Transverse colon (tissue), 4 donors: Measurements from ENCODE around the gene DNAH8. TPM values are rescaled to one million over a fixed set of nuclear protein-coding genes. Genes with fewer than 3 reads are reported as not detected.

Experiments
- DNase-seq: peaks from one replicate; pipeline ENCODE4 v3.0.0-alpha.2; 2019
- H3K27ac ChIP-seq, 4 donors: fragments of 200-600 bp; sonication (generic); 2 replicates each; pipeline ENCODE4 v1.5.1; 2016 to 2018; ENCODE audit warnings: inconsistent platforms in 4 of 4
- H3K27me3 ChIP-seq: fragments of 200-600 bp; sonication (generic); 2 replicates; pipeline ENCODE4 v1.5.1; 2017; ENCODE audit warnings: inconsistent platforms
- H3K36me3 ChIP-seq, 4 donors: fragments of 200-600 bp; sonication (generic); 2 replicates each; pipeline ENCODE4 v1.5.1; 2017 to 2019; ENCODE audit warnings: inconsistent platforms in 4 of 4
- H3K4me1 ChIP-seq, 4 donors: fragments of 200-600 bp; sonication (generic); 2 replicates each; pipeline ENCODE4 v1.5.1; 2017 to 2020; ENCODE audit warnings: inconsistent platforms in 4 of 4
- H3K4me3 ChIP-seq, 4 donors: fragments of 200-600 bp; sonication (generic); 1 replicate in 1 of 4; 2 replicates in 3 of 4; pipeline versions ENCODE4 v1.5.1 to v1.6.1; 2017 to 2019; ENCODE audit warnings: inconsistent platforms in 4 of 4
- H3K9me3 ChIP-seq, 2 donors: fragments of 200-600 bp; sonication (generic); 2 replicates each; pipeline ENCODE4 v1.5.1; 2017 to 2019; ENCODE audit warnings: inconsistent platforms in 2 of 2
- EP300 ChIP-seq: sonication (generic); formaldehyde crosslinking; IDR thresholded peaks from one replicate; pipeline ENCODE4 v1.6.1; 2017; ENCODE audit warnings: antibody characterized with exemption, low read depth
- POLR2A ChIP-seq: fragments of 450-650 bp; IDR thresholded peaks from one replicate; pipeline ENCODE4 v1.6.1; 2016; ENCODE audit warnings: antibody characterized with exemption, mild to moderate bottlenecking, moderate library complexity
- POLR2AphosphoS5 ChIP-seq, 3 donors: sonication (generic); formaldehyde crosslinking; IDR thresholded peaks; one replicate each; pipeline ENCODE4 v1.6.1; 2016; ENCODE audit warnings: antibody characterized with exemption in 3 of 3
- WGBS, 2 donors: methylation state at CpG; one replicate each; pipeline ENCODE4 v1.1.5; 2018; ENCODE audit warnings: low coverage in 1 of 2; 5-methylcytosine and 5-hydroxymethylcytosine counted together
- in situ Hi-C, 4 donors: fragments of 200-750 bp; cut with MboI; loops; one replicate each; pipeline versions ENCODE4 v1.15.0 to v1.15.1; 2017; ENCODE audit warnings: low sequenced_read_pairs in 3 of 4, low pct_ligation_motif_present in 1 of 4, low pct_unique_long_range_greater_than_20kb in 1 of 4
- intact Hi-C: fragments of 100-400 bp; cut with DNase I; formaldehyde crosslinking; loops from one replicate; pipeline ENCODE4 v1.15.1; 2023; ENCODE audit warnings: low total_unique reads
- total RNA-seq, 4 donors: library from RNA; depleted of rRNA; stranded (reverse); fragments of >200 nt; gene quantifications; one replicate each; pipeline ENCODE4 v1.1.0, GENCODE V29; 2016
- TF ChIP-seq, protein P1 (sequence below), 5 experiments: fragments of 200-600 bp in 3 of 5; fragments of 450-650 bp in 2 of 5; sonication (generic) in 3 of 5; IDR thresholded peaks; 1 replicate in 2 of 5; 2 replicates in 3 of 5; pipeline ENCODE4 v1.5.1; 2016 to 2017; ENCODE audit warnings: antibody characterized with exemption in 5 of 5, inconsistent platforms in 3 of 5, mild to moderate bottlenecking in 2 of 5, moderate library complexity in 1 of 5

The DNAH8 gene
- total RNA-seq, 4 donors from 2014 or later, result 0.16 TPM; not detected in 3

DNA sequence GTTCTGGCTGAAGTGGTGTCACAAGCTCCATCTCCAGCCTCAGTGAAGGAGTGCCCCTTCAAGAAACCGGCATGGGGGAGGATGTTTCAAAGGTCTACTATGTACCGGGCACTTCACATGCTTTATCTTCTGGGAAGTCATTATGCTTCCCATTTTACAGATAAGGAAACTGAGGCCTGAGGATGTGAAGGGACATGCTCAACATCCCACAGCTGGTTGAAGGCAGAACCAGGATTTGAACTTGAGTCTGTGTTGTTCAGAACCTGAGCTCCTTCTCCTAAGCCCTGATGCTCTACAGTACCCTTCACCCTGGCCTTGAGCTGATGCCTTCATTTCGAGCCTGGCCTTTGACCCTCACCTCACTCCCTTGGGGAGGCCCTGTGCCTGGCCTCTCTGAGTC is 346.5 kb downstream of the DNAH8 start:
- WGBS, 2 donors, result 56% methylated on average over 3 of the region's 3 CpGs; no CpG with 5 or more reads in 1 of the 2 donors
- intact Hi-C loops, result no loop called here

DNA sequence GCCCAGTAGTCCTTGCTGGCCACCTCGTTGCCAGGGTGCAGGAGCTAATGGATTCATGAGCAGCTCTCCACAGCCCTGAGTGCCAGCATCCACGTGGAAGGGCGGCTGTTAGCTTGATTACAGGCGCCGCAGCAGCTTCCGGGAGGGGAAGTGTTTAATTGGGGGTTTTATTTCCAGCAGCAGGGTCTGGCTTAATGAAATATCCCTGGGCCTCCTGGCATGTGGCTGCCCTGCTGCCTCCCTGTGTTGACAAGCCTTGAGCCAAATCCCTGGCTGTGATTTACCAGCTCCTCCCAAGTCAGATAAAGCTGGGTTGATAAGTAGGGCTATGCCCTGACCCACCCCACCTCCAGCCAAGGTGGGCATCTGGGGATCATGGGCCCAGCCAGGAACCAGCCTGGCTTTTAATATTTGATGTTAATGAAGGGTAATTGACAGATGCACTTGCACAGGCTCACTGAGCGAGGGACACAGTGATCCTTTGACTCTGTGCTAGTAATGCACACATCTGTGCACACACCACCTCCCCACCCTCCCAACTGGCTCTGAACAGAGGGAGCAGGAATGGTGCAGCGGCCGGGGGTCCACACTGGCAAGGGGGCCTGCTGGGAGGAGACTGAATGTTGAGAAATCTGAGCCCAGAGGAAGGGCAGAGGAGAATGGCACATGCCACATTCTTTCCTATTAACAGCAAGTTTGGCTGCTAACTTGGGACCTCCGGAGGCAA is 347.1 kb downstream of the DNAH8 start:
- H3K36me3 ChIP-seq, result no peaks in the 10 kb centered on the region
- H3K4me3 ChIP-seq, result no peak overlapping the region
- WGBS, 2 donors, result 49 to 60% methylated on average over 1 to 9 of the region's 10 CpGs
- no peak for DNase-seq
- peaks cover 0 to 3% (median 1%) of the 10 kb centered on the region in 4 donors for H3K4me1 ChIP-seq
- no peak overlapping the region for H3K27ac ChIP-seq
- intact Hi-C loops (no loop called here), in situ Hi-C loops (no loop called here)
- H3K27me3 ChIP-seq, result peaks cover 7% of the 10 kb centered on the region
- TF ChIP-seq POLR2AphosphoS5 (IDR thresholded peaks at IDR 0.05) (no peak), EP300 (no peak), POLR2A (no peak)
- TF ChIP-seq, protein P1, sequence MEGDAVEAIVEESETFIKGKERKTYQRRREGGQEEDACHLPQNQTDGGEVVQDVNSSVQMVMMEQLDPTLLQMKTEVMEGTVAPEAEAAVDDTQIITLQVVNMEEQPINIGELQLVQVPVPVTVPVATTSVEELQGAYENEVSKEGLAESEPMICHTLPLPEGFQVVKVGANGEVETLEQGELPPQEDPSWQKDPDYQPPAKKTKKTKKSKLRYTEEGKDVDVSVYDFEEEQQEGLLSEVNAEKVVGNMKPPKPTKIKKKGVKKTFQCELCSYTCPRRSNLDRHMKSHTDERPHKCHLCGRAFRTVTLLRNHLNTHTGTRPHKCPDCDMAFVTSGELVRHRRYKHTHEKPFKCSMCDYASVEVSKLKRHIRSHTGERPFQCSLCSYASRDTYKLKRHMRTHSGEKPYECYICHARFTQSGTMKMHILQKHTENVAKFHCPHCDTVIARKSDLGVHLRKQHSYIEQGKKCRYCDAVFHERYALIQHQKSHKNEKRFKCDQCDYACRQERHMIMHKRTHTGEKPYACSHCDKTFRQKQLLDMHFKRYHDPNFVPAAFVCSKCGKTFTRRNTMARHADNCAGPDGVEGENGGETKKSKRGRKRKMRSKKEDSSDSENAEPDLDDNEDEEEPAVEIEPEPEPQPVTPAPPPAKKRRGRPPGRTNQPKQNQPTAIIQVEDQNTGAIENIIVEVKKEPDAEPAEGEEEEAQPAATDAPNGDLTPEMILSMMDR (IDR thresholded peaks at IDR 0.05), result no peak
- no peaks in the 10 kb centered on the region for H3K9me3 ChIP-seq

More for the DNA sequence above, 346.5 kb downstream of the DNAH8 start:
- H3K9me3 ChIP-seq, result no peaks in the 10 kb centered on the region
- no peak for DNase-seq
- peaks cover 0 to 3% (median 1%) of the 10 kb centered on the region in 4 donors for H3K4me1 ChIP-seq
- H3K4me3 ChIP-seq, result no peak overlapping the region
- in situ Hi-C loops, result no loop called here
- peaks cover 7% of the 10 kb centered on the region for H3K27me3 ChIP-seq
- H3K36me3 ChIP-seq, result no peaks in the 10 kb centered on the region
- H3K27ac ChIP-seq, result no peak overlapping the region
- TF ChIP-seq, protein P1 (IDR thresholded peaks at IDR 0.05), result no peak
- TF ChIP-seq POLR2A, result no peak
- TF ChIP-seq POLR2AphosphoS5 (IDR thresholded peaks at IDR 0.05), result no peak
- TF ChIP-seq EP300, result no peak

DNA sequence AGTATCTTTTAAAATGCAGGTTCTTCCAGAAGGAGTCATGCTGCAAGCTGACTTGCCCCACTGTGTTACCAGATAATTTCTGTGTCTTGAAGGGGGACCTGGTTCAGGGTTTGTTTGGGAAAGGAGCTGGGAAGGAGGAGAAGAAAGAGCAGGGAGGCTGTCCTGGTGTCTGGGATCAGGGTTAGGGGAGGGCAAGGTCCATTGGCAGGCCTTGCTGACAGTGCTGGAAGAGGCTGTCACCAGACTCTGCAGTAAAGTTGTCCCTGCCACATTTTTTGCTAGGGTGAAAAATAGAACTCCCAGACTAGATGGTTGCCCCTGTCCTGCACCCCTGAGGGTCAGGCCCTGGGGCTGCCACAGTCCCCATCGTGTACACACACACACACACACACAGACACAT is 348.4 kb downstream of the DNAH8 start:
- Histone ChIP-seq H3K9me3 (no peaks in the 10 kb centered on the region), H3K4me3 (no peak overlapping the region), H3K27me3 (peaks cover 7% of the 10 kb centered on the region), H3K36me3 (no peaks in the 10 kb centered on the region), H3K27ac (no peak overlapping the region), H3K4me1 (peaks cover 0 to 3% (median 1%) of the 10 kb centered on the region in 4 donors)
- DNase-seq, result no peak
- 40% methylated on average over 1 of the region's 1 CpG; no CpG with 5 or more reads in 1 of the 2 donors for WGBS, 2 donors
- intact Hi-C loops (no loop called here), in situ Hi-C loops (no loop called here)
- TF ChIP-seq EP300 (no peak), POLR2AphosphoS5 (IDR thresholded peaks at IDR 0.05) (no peak)
- TF ChIP-seq, protein P1 (IDR thresholded peaks at IDR 0.05), result no peak

DNA sequence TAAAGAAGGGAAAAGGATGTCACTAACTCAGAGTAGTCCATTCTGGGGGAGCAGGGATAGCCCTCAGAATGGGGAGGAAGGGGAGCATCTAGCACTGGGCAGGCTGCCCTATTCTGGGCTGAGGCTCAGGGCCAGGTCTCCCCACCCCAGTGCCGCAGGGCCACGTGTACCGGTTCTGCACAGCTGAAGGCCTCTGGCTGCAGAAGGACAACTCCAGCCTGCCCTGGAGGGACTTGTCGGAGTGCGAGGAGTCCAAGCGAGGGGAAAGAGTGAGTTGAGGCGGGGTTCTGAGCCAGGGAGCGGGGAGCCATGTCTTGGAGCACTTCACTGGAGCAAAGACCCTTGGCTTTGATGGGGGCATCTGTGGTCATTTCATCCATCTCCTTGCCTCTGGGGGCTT is 350.4 kb downstream of the DNAH8 start:
- DNase-seq, result no peak
- intact Hi-C loops, result no loop called here
- H3K27ac ChIP-seq, result no peak overlapping the region
- WGBS, 2 donors, result 89% methylated on average over 8 of the region's 8 CpGs; no CpG with 5 or more reads in 1 of the 2 donors
- H3K4me1 ChIP-seq, result peaks cover 0 to 3% (median 1%) of the 10 kb centered on the region in 4 donors
- in situ Hi-C loops, result no loop called here
- TF ChIP-seq, protein P1 (IDR thresholded peaks at IDR 0.05), result no peak
- no peak for TF ChIP-seq POLR2A
- no peak for TF ChIP-seq EP300
- no peak for TF ChIP-seq POLR2AphosphoS5 (IDR thresholded peaks at IDR 0.05)
- peaks cover 7% of the 10 kb centered on the region for H3K27me3 ChIP-seq
- no peaks in the 10 kb centered on the region for H3K9me3 ChIP-seq
- no peak overlapping the region for H3K4me3 ChIP-seq
- no peaks in the 10 kb centered on the region for H3K36me3 ChIP-seq
